Jurkat, Clone E6-1 (cell line): ENCODE results near the gene CPNE6.

ENCODE experiments used
- DNase-seq: peaks from one replicate; pipeline ENCODE4 v3.0.0-alpha.2; 2011; ENCODE audit warnings: low read depth, low spot score
- H3K4me3 ChIP-seq: 2 replicates; pipeline ENCODE4 v1.5.1; 2011; ENCODE audit warnings: mild to moderate bottlenecking, low read length, control low read depth, moderate library complexity

CPNE6 gene

DNA sequence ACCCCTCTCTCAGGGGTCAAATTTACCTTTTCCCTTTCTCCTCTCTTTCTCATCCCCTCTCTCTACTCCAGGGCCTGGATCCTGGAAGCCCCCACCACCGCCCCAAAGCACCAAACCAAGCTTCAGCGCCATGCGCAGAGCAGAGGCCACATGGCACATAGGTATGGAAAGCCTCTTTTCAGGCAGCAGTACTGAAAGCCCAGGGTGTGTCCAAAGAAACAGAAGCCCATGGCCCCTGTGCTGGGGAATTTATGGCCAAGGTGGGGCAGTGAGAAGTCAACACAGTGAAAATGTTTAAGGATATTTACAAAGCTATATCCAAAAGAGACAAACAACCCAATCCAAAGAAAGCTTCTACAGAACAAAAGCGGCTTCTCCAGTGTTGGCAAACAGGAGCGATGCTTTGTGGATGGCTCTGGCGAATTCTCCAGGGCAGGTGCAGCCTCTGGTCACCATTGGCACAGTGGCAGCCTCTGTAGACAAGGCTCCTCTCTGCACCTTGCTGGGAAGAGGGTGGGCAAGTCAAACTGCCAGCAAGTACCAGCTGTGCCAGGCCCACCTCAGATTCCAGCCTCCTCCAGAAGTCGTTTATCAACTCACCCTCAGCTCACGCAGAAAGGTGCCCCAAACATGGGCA is 4.7 kb upstream of the CPNE6 start:
- DNase-seq = no peak
- H3K4me3 ChIP-seq = no peak overlapping the region

DNA sequence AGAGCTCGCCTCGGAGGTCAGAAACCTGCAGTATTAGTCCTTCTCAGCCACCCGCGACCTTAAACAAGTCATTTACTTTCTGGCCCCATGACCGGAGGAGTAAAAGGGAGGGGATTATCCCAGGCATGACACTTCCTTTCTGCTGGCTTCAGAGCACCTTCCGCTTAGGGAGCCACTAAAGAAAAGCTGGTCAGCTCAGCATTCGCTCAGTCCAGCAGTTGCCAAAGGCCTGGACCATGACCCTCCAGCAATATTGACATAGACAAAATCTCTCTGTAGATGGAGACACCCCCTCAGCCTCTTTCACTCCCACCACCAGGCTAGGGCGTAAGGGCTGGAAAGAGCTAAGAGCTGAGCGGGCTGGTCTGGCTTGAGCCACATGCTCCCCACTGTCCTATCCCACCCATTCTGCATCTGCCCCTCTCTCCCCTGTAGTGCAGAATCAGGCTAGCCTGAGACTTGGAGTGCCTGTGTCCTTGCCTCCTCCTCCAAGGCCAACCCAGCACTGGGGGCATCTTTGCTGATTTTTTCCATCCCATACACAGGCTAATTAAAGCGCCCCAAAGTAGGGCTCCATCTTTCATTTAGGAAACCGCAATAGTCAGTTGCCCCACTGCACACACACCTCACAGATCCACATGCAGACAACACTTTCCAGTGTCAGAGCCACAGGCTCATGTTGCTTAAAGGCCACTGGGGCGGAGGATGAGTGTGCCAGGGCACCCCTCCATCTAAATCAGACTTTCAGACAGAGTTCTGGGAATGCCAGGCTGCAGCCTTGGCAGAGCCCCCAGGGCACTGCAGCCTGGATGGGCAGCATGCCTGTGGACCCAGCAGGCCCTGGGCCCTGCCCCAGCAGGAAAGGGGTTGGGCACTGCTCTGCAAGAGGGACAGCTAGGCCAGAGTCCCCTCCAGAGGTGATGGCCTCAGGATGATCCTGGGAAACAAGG is 4.0 kb upstream of the CPNE6 start:
- no peak overlapping the region for H3K4me3 ChIP-seq
- DNase-seq = no peak

DNA sequence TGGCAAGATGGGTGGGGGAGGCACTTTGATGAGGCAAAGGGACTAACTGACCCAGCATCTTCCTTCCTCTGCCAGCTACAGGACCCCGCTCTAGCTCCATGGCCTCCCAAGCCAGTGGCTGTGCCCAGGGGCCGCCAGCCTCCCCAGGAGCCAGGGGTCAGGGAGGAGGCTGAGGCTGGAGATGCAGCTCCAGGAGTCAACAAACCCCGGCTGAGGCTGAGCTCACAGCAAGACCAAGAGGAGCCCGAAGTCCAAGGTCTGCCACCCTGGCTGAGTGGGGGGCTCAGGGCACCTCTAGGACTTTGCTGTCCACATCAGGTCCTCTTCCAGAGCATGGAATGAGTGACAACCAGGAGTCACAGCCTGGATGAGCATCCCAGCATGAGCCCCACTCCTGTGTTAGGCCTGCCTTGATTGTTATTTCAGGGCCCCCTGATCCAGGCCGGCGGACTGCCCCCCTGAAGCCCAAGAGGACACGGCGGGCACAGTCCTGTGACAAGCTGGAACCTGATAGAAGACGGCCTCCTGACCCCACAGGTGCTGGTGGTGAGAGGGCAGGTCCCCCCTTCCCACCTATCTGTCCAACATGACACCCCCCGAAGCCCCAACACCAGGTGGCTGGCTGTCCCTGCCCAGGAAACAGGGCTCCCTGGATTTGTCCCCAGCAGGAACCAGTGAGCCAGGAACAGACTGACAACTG is 2.5 kb upstream of the CPNE6 start:
- no peak for DNase-seq

DNA sequence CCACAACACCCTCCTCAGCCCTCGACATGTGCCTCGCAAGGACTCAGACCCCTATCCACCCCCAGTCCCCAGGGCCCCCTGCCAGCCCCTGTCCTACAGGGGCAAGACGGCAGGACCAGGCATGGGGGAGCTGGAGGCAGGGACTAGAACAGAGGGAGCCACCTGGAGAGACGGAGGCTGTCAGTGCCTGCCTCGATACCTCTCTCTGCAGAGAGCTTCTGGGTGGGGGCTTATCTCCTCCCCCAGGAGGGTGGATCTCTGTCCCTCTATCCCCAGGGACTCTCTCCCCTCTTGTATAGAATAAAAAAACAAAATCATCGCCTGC is 2.0 kb upstream of the CPNE6 start:
- DNase-seq = no peak
- no peak overlapping the region for H3K4me3 ChIP-seq

More for the DNA sequence above, 2.5 kb upstream of the CPNE6 start:
- H3K4me3 ChIP-seq = no peak overlapping the region

DNA sequence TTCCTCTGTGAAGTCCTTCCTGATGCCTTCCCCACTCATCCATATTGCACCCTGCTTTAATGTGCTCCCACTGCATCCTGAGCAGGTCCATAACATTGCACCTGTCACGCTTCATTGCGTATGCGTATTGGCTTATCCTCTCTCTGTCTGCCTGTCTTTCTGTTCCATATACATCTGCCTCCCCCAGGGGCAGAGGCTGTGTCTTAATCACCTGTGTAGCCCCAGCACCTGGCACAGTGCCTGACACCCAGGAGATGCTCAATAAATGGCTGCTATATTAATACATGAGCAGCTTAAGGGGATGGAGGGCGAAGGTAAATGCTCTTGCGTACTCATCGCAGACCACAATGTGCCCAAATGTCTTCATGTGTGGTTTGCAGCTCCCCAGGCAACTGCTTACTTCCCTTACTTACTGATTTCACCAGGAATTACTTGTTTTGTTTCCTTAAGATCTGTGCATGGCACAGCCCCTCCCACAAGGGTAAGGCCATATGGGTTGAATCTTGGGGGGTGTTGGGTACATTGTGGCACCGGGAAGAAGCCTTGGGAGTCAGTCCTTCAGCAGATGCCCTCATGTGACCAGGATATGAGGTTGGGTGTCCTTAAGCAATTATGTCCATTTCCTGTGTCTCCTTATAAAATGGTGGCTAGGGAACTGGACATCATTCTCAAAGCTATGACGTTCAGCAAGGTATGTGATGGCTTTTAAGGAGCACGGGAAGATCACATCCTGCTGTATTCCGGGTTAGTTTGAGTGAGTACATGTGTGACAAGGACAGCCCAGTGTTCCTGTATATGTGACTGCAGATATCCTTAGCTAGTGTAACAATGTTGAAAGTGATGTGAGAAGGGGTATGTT is 848 bp upstream of the CPNE6 start:
- no peak for DNase-seq
- H3K4me3 ChIP-seq = no peak overlapping the region

DNA sequence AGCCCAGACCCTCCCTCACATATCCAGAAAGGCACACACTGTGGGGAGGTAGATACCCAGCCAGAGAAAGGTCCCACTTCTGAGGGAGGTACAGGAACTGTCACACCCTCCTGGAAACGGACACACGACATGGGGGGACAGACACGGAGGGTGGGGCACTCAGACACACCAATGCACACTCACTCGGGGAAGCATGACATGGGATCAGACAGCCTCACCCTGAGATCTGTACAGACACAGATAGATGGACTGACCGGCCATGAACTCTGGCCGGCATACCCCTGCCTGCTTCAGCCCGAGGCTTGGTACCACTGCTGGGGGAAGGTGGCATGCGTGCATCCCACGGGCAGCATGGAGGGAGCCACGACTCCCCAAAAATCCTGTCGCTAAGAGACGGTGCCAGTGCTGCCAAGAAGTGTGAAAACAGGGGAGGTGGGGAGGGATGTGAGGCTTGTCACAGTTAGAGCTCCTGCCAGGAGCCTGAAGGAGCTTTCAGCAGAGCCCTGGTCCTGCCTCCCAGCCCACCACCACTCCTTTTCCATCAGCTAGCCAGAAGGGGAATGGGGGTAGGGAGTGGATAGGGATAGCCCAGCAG is 571 bp downstream of the CPNE6 start:
- H3K4me3 ChIP-seq = no peak overlapping the region
- no peak for DNase-seq

DNA sequence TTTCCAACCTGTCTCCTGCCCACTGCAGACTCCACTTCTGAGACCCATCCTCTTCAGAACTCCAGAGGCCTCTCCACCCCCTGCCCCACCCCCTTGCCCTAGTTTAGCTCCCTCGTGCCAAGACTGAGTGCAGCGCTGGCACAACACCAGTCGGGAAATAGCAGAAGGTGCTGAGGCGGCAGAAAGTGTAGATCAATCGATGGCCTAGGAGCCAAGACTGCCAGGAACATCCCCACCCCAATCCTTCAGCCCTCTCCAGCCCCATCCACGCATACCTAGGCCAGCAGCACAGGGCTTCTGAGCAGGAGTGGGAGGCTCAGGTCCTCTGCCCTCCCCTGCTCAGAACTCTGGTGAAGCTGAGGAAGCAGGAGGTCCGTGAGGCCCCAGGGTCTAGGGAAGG is 1.1 kb downstream of the CPNE6 start:
- DNase-seq = no peak
- H3K4me3 ChIP-seq = no peak overlapping the region

DNA sequence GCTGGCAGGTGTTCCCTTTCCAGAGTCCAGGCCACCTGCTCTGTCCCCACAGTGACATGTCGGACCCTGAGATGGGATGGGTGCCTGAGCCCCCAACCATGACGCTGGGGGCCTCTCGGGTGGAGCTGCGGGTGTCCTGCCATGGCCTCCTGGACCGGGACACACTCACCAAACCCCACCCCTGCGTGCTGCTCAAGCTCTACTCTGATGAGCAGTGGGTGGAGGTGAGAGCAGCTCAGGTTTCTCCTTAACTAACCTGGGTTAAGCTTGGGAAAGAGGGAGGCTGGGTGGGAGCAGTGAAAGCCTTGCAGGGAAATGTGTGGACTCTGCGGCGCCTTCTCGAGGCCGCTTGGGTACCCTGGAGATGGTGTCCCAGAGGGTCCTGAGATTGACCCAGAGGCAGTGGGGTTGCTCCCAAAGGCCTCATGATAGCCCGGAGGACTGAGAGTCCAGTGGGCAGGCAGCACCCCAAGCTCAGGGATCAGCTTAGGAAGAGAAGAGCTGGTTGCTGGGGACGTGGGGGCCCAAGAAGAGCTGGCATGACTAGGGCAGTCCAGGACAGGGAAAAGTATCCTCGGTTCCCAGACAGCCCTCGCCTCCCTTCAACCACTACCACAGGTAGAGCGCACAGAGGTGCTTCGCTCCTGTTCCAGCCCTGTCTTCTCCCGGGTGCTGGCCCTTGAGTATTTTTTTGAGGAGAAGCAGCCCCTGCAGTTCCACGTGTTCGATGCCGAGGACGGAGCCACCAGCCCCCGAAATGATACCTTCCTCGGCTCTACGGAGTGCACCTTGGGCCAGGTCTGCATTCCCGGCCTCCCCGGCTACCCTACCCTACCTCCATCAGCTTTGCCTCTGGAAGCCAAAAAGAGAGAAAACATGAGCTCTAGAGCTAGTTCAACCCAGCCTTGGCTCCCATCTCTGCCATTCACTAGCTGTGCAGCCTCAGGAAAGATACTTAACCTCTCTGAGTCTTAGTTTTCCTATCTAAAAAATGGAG is 1.8 kb downstream of the CPNE6 start:
- DNase-seq = no peak
- no peak overlapping the region for H3K4me3 ChIP-seq

DNA sequence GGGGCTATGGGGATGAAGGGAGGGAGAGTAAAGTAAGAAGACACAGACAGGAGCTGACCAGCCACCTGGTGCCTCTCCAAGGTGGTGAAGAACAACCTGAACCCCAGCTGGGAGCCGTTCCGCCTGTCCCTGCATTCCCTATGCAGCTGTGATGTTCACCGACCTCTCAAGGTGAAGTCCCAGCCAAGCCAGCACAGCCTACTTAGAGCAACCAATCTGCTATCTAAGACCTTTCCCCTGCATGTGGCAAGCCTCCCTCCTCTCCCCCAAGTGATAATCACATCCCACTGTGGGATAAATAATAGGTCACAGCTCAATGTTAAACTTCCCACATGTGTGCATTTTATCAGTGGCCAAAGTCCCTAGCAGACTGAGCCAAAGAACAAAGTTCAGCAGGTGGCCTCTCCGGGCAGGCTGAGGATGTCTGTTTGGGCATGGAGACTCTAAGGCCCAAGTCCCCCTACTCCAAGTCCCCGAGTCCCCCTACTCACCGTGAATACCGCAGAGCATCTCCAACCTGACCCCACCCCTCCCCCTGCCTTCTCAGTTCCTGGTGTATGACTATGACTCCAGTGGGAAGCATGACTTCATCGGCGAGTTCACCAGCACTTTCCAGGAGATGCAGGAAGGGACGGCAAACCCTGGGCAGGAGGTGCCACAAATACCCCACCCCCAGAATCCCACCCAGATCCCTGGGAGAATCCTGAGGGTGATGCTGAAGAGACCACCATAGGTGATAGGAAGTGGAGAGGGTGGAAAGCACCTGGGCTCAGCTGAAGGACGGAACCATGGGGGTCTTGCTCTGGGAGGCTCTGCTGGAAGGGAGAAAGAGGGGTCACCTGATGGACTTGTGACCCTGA is 3.5 kb downstream of the CPNE6 start:
- H3K4me3 ChIP-seq = no peak overlapping the region
- DNase-seq = no peak

DNA sequence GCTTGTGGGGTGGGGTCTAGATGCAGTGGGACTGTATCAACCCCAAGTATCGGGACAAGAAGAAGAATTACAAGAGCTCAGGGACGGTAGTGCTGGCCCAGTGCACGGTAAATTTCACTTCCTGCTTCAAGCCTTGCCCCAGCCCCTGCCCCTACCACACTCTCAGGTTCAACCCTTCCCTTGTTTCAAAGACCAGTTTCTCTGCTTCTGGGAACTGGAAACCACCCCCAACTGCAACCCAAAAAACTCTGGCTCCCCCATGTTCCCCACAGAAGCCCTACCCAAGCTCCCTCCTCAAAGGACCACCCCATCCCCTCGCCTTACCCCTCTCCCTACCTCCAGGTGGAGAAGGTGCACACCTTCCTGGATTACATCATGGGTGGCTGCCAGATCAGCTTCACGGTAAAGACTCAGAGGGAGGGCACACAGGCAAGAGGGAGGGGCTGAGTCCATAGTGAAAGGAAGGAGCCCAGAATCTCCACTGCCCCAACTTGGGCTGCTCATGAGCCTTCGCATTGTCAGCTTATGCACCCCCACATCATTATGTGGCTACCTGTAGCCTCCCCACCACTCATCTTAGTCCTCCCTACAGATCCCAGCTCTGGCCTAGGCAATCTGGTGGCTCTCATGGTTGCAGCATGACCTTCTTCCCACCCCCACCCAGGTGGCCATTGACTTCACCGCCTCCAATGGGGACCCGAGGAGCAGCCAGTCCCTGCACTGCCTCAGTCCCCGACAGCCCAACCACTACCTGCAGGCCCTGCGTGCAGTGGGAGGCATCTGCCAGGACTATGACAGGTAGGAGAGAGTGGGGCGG is 4.3 kb downstream of the CPNE6 start:
- no peak overlapping the region for H3K4me3 ChIP-seq
- no peak for DNase-seq

DNA sequence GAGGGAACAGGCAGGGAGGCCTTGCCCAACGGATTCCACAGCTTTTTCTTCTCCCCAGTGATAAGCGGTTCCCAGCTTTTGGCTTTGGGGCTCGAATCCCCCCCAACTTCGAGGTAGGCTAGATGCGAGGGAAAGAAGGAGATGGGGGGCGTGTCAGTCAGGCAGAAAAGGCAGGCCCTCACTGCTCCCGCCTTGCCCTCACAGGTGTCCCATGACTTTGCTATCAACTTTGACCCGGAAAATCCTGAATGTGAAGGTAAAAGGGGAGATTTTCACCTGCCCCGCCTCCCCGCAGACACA is 4.9 kb downstream of the CPNE6 start:
- H3K4me3 ChIP-seq = no peak overlapping the region
- no peak for DNase-seq

DNA sequence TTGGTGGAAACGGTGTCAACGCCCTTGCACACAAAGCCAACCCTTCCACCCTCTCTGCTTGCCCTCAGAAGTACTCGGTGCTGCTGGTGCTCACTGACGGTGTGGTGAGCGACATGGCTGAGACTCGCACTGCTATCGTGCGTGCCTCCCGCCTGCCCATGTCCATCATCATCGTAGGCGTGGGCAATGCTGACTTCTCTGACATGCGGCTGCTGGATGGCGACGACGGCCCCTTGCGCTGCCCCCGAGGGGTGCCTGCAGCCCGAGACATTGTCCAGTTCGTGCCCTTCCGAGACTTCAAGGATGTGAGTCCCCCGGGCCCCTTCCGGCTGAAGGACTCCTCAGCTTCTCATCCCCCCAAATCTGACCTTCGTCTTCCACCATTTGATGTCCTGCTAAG is 5.7 kb downstream of the CPNE6 start:
- H3K4me3 ChIP-seq = no peak overlapping the region
- DNase-seq = no peak

DNA sequence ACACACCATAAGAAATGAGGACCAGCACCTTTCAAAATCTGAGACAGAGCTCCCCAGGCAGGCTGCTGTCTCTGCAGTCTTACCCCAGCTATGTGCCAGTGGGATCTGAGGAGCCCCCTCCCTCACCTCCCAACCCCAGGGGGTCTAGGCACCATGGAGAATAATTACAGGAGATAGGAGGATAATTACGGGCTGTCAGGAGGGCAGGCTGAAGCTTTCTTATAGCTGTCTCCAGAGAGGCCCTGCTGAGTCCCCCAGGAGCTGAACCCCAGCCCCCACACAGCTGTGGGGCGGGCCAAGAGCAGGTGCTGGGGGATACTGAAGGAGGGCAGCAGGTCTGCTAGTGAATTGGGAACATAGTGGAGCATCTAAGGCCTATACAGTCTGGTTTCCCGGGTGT is 6.8 kb downstream of the CPNE6 start:
- no peak for DNase-seq
- no peak overlapping the region for H3K4me3 ChIP-seq

DNA sequence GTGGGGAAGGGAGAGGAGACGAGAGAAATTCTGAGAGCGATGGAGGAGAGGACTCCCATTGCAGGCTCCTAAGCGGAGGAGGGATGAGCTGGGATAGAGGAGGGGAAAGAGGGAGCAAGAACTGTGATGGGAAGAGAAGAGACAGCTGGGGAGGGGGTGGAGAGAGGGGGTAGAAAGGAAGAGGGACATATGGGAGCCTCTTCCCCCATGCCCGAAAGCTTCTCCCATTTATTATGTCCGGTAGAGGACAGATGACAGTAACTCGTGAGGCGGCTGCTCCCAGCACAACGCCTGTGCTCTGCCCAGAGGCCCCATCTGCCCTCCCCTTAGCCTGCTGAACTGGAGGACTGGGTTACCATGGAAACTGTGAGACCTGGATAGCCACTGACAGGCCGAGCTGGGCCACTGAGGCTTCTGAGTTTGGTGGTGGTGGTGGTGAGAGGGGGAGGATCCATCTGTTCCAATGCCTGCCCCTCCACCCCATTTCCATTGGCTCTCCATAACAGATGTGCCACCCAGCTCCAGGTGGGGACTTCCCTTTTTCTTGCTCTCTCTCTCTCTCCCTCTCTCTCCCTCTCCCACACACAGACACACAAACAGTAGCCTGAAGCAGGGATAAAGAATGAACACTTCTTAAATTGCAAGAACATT is 8.3 kb downstream of the CPNE6 start:
- no peak overlapping the region for H3K4me3 ChIP-seq
- no peak for DNase-seq

DNA sequence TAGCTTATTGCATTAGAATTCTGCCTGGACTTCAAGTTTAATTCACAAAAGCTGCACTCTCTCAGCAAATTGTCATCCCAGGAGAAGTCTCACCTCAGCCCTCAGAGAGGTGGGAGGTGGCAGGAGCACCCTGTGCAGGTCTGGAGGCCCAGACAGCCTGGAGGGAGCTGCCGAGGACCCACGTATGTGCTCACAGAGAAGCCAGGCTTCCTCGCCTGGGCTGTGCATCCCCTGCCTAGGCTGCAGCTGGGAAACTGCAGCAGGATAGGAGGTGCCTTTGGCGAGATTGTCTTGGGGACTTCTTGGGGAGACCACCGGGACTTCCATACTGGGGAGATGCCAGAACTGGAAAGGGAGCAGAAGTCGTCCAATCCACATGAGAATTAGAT is 8.8 kb downstream of the CPNE6 start:
- DNase-seq = no peak
- H3K4me3 ChIP-seq = no peak overlapping the region
